A549 (cell line): ENCODE data around the gene PPP1R2C. TPM values are rescaled to one million over a fixed set of nuclear protein-coding genes. Genes with fewer than 3 reads are reported as not detected.

Experiments used
- ATAC-seq, 2 experiments: fragments of 200-7000 bp in 1 of 2; fragments of >200 bp in 1 of 2; cut with Nextera tagmentation in 1 of 2; cut with Tn5 transposase in 1 of 2; 3 replicates each; pipeline versions ENCODE4 v1.8.0 to v1.9.1; 2018 to 2020; ENCODE audit warnings: mild to moderate bottlenecking in 1 of 2, moderate library complexity in 1 of 2
- CTCF ChIA-PET: fragments of 300-600 bp; sonication (Branson Sonifier 250); formaldehyde crosslinking; extraction: SDS; loops from one replicate; lab custom pipeline; 2021; ENCODE audit warnings: antibody characterized with exemption, inconsistent platforms; lab: Yijun Ruan, JAX
- POLR2A ChIA-PET: fragments of 350-600 bp; formaldehyde crosslinking; extraction: SDS; loops from one replicate; lab custom pipeline; 2021; ENCODE audit warnings: antibody characterized with exemption, inconsistent platforms; lab: Yijun Ruan, JAX
- DNase-seq, 2 experiments: peaks; one replicate each; pipeline versions ENCODE4 v3.0.0 to v3.0.0-alpha.2; 2011 to 2016; ENCODE audit warnings: low read depth in 1 of 2, low spot score in 1 of 2
- FAIRE-seq: peaks from 2 replicates; lab custom pipeline; 2011; peaks lifted over from hg19 to GRCh38; lab: Jason Lieb, UNC
- H3K27ac ChIP-seq, 2 experiments: fragments of >200 bp; sonication (Bioruptor Twin); formaldehyde crosslinking; 3 replicates each; pipeline ENCODE4 v1.5.1; 2016 to 2017
- H3K4me1 ChIP-seq: fragments of >200 bp; sonication (Bioruptor Twin); formaldehyde crosslinking; 3 replicates; pipeline ENCODE4 v1.6.1; 2016
- H3K4me2 ChIP-seq: fragments of >200 bp; sonication (Bioruptor Twin); formaldehyde crosslinking; 3 replicates; pipeline ENCODE4 v1.6.1; 2016
- H3K4me3 ChIP-seq: fragments of >200 bp; sonication (Bioruptor Twin); formaldehyde crosslinking; 3 replicates; pipeline ENCODE4 v1.5.1; 2016
- H3K9me3 ChIP-seq: fragments of >200 bp; sonication (Bioruptor Twin); formaldehyde crosslinking; 3 replicates; pipeline ENCODE4 v1.6.1; 2016
- BHLHE40 ChIP-seq: IDR thresholded peaks from 2 replicates; pipeline ENCODE4 v1.6.1; 2012; ENCODE audit warnings: low read depth, low read length, inconsistent platforms
- CBX8 ChIP-seq: fragments of 200-600 bp; sonication (generic); IDR thresholded peaks from 2 replicates; pipeline ENCODE4 v1.6.1; 2016
- CEBPB ChIP-seq, 2 experiments: fragments of >200 bp in 1 of 2; sonication (Bioruptor Twin) in 1 of 2; formaldehyde crosslinking in 1 of 2; IDR thresholded peaks; 2 replicates each; pipeline ENCODE4 v1.6.1; 2012 to 2016
- CHD2 ChIP-seq: fragments of 150-350 bp; IDR thresholded peaks from 2 replicates; pipeline ENCODE4 v1.6.1; 2014; ENCODE audit warnings: low read length; ENCODE audit not compliant: partially characterized antibody
- CHD4 ChIP-seq: fragments of 200-600 bp; sonication (generic); IDR thresholded peaks from 2 replicates; pipeline ENCODE4 v1.6.1; 2016; ENCODE audit warnings: antibody characterized with exemption, mild to moderate bottlenecking, borderline replicate concordance
- EHF ChIP-seq: fragments of 250-450 bp; sonication (Bioruptor Pico); IDR thresholded peaks from 2 replicates; pipeline ENCODE4 v1.5.0; 2020; ENCODE audit warnings: mild to moderate bottlenecking
- FOSB ChIP-seq: fragments of 250-450 bp; sonication (Bioruptor Pico); IDR thresholded peaks from 2 replicates; pipeline ENCODE4 v1.5.0; 2020; ENCODE audit warnings: mild to moderate bottlenecking, moderate library complexity
- FOSL2 ChIP-seq, 2 experiments: fragments of 450-650 bp in 1 of 2; fragments of >200 bp in 1 of 2; sonication (Bioruptor Twin) in 1 of 2; formaldehyde crosslinking; IDR thresholded peaks; 2 replicates each; pipeline versions ENCODE4 v1.5.0 to v1.6.1; 2016 to 2020; ENCODE audit warnings: mild to moderate bottlenecking in 1 of 2, moderate library complexity in 1 of 2
- FOXS1 ChIP-seq: fragments of 250-450 bp; sonication (Bioruptor Pico); IDR thresholded peaks from 2 replicates; pipeline ENCODE4 v1.5.0; 2020; ENCODE audit warnings: mild to moderate bottlenecking, moderate library complexity
- GATA3 ChIP-seq: IDR thresholded peaks from 2 replicates; pipeline ENCODE4 v1.6.1; 2012; ENCODE audit warnings: borderline replicate concordance
- HOXA7 ChIP-seq: fragments of 250-450 bp; sonication (Bioruptor Pico); IDR thresholded peaks from 2 replicates; pipeline ENCODE4 v1.5.0; 2020; ENCODE audit warnings: mild to moderate bottlenecking, moderate library complexity
- JUN ChIP-seq, 2 experiments: fragments of >200 bp; sonication (Bioruptor Twin); formaldehyde crosslinking; IDR thresholded peaks; 2 replicates in 1 of 2; 3 replicates in 1 of 2; pipeline ENCODE4 v1.6.1; 2016 to 2017
- KDM1A ChIP-seq: fragments of 200-600 bp; sonication (generic); IDR thresholded peaks from 2 replicates; pipeline ENCODE4 v1.6.1; 2016; ENCODE audit warnings: low read depth, mild to moderate bottlenecking
- KDM5A ChIP-seq: fragments of 200-600 bp; sonication (generic); IDR thresholded peaks from 2 replicates; pipeline ENCODE4 v1.6.1; 2016; ENCODE audit warnings: antibody characterized with exemption, mild to moderate bottlenecking
- MAZ ChIP-seq: fragments of 150-350 bp; IDR thresholded peaks from 2 replicates; pipeline ENCODE4 v1.6.1; 2014; ENCODE audit warnings: antibody characterized with exemption, low read depth, low read length, borderline replicate concordance
- MYC ChIP-seq: IDR thresholded peaks from 2 replicates; pipeline ENCODE4 v1.6.1; 2012; ENCODE audit warnings: mild to moderate bottlenecking, inconsistent platforms, low read length, improper control_type of control experiment, borderline replicate concordance
- NPAS2 ChIP-seq: fragments of 250-450 bp; sonication (Bioruptor Pico); IDR thresholded peaks from 2 replicates; pipeline ENCODE4 v1.8.0; 2022; ENCODE audit warnings: mild to moderate bottlenecking, moderate library complexity, borderline replicate concordance
- NR3C1 ChIP-seq: fragments of >200 bp; sonication (Bioruptor Twin); formaldehyde crosslinking; IDR thresholded peaks from 3 replicates; pipeline ENCODE4 v1.6.1; 2017
- PHF8 ChIP-seq: fragments of 200-600 bp; sonication (generic); IDR thresholded peaks from 2 replicates; pipeline ENCODE4 v1.6.1; 2016; ENCODE audit warnings: low read depth, mild to moderate bottlenecking, antibody characterized with exemption, moderate library complexity, borderline replicate concordance
- POLR2A ChIP-seq: IDR thresholded peaks from 2 replicates; pipeline ENCODE4 v1.6.1; 2012; ENCODE audit warnings: mild to moderate bottlenecking, low read length
- RARB ChIP-seq: fragments of 250-450 bp; sonication (Bioruptor Pico); IDR thresholded peaks from 2 replicates; pipeline ENCODE4 v1.8.0; 2021; ENCODE audit warnings: mild to moderate bottlenecking, moderate library complexity
- SMC3 ChIP-seq: fragments of >200 bp; sonication (Bioruptor Twin); formaldehyde crosslinking; IDR thresholded peaks from 3 replicates; pipeline ENCODE4 v1.6.1; 2018; ENCODE audit warnings: inconsistent platforms
- TP53 ChIP-seq: fragments of 250-450 bp; sonication (Bioruptor Pico); IDR thresholded peaks from 2 replicates; pipeline ENCODE4 v1.5.0; 2021; ENCODE audit warnings: mild to moderate bottlenecking, moderate library complexity
- ZFP36 ChIP-seq: fragments of 450-650 bp; IDR thresholded peaks from 2 replicates; pipeline ENCODE4 v1.6.1; 2014; ENCODE audit warnings: borderline replicate concordance; ENCODE audit not compliant: partially characterized antibody
- ZNF302 ChIP-seq: fragments of 250-450 bp; sonication (Bioruptor Pico); IDR thresholded peaks from 2 replicates; pipeline ENCODE4 v1.9.0; 2021; ENCODE audit warnings: inconsistent platforms, mild to moderate bottlenecking, moderate library complexity
- WGBS: methylation state at CpG from one replicate; pipeline ENCODE4 v1.1.6; 2017; ENCODE audit errors: missing lambda C conversion rate; 5-methylcytosine and 5-hydroxymethylcytosine counted together
- polyA plus RNA-seq, 4 experiments: library from polyadenylated mRNA; depleted of rRNA in 3 of 4; stranded (reverse); fragments of >200 nt; fragmentation: RNase III in 1 of 4; extraction: RNeasy Plus Mini Kit Qiagen cat#74134 plus additional on column Dnase treatment in 1 of 4; gene quantifications; 2 replicates in 3 of 4; 3 replicates in 1 of 4; pipeline ENCODE4 v1.2.3, GENCODE V29; 2011 to 2017
- TF ChIP-seq, protein P1 (sequence below): fragments of 250-450 bp; sonication (Bioruptor Pico); IDR thresholded peaks from 2 replicates; pipeline ENCODE4 v1.5.0; 2021; ENCODE audit warnings: mild to moderate bottlenecking, moderate library complexity, borderline replicate concordance
- TF ChIP-seq, protein P2 (sequence below): IDR thresholded peaks from 2 replicates; pipeline ENCODE4 v1.6.1; 2012; ENCODE audit warnings: low read depth, borderline replicate concordance
- TF ChIP-seq, protein P3 (sequence below): IDR thresholded peaks from 2 replicates; pipeline ENCODE4 v1.6.1; 2012
- TF ChIP-seq, protein P4 (sequence below): fragments of 250-450 bp; sonication (Bioruptor Pico); IDR thresholded peaks from 2 replicates; pipeline ENCODE4 v1.5.0; 2020; ENCODE audit warnings: low read depth, mild to moderate bottlenecking, moderate library complexity

The PPP1R2C gene
- polyA plus RNA-seq, 2 of the 4 experiments (the other 2 are of a cell fraction), result not detected

DNA sequence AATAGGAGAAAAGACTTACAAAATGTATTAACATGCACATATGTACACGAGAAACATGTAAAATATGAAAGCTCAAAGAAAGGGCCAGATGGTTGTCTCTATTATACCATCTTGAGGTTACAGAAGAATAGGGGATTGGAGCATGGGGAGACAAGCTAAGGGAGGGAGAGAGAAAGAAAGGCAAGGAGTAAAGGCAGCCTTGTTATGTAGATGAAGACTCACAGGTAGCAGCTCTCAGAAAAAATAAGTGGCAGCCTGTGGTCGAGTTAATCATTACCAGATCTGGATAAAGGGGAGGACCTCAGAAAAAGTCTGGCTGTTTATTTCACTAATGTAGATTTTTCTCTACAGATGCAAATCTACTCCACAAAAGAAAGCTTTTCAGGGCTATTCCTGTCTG lies 26.6 kb upstream of the PPP1R2C start:
- 4% methylated on average over 2 of the region's 2 CpGs for WGBS
- Histone ChIP-seq H3K4me1 (no peaks in the 10 kb centered on the region), H3K4me2 (no peak overlapping the region), H3K27ac (no peak overlapping the region), H3K4me3 (no peak overlapping the region), H3K9me3 (no peaks in the 10 kb centered on the region)
- ChIA-PET CTCF (no interaction called here), POLR2A (no interaction called here)
- FAIRE-seq, result peak; percentile 65
- no peak for DNase-seq
- TF ChIP-seq NPAS2 (CRISPR knock-in tag) (no peak), EHF (CRISPR knock-in tag) (no peak), RARB (no peak), FOSB (CRISPR knock-in tag) (no peak), KDM1A (no peak), CBX8 (no peak), TP53 (CRISPR knock-in tag) (no peak), JUN (IDR thresholded peaks at IDR 0.05) (no peak), CHD2 (no peak), POLR2A (no peak), HOXA7 (no peak), NR3C1 (no peak), ZNF302 (no peak)
- TF ChIP-seq, protein P1, sequence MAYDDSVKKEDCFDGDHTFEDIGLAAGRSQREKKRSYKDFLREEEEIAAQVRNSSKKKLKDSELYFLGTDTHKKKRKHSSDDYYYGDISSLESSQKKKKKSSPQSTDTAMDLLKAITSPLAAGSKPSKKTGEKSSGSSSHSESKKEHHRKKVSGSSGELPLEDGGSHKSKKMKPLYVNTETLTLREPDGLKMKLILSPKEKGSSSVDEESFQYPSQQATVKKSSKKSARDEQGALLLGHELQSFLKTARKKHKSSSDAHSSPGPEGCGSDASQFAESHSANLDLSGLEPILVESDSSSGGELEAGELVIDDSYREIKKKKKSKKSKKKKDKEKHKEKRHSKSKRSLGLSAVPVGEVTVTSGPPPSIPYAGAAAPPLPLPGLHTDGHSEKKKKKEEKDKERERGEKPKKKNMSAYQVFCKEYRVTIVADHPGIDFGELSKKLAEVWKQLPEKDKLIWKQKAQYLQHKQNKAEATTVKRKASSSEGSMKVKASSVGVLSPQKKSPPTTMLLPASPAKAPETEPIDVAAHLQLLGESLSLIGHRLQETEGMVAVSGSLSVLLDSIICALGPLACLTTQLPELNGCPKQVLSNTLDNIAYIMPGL (CRISPR knock-in tag), result no peak
- TF ChIP-seq, protein P2, sequence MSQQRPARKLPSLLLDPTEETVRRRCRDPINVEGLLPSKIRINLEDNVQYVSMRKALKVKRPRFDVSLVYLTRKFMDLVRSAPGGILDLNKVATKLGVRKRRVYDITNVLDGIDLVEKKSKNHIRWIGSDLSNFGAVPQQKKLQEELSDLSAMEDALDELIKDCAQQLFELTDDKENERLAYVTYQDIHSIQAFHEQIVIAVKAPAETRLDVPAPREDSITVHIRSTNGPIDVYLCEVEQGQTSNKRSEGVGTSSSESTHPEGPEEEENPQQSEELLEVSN, result no peak
- TF ChIP-seq, protein P3, sequence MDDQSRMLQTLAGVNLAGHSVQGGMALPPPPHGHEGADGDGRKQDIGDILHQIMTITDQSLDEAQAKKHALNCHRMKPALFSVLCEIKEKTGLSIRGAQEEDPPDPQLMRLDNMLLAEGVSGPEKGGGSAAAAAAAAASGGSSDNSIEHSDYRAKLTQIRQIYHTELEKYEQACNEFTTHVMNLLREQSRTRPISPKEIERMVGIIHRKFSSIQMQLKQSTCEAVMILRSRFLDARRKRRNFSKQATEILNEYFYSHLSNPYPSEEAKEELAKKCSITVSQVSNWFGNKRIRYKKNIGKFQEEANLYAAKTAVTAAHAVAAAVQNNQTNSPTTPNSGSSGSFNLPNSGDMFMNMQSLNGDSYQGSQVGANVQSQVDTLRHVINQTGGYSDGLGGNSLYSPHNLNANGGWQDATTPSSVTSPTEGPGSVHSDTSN, result no peak
- ATAC-seq, result no peak

DNA sequence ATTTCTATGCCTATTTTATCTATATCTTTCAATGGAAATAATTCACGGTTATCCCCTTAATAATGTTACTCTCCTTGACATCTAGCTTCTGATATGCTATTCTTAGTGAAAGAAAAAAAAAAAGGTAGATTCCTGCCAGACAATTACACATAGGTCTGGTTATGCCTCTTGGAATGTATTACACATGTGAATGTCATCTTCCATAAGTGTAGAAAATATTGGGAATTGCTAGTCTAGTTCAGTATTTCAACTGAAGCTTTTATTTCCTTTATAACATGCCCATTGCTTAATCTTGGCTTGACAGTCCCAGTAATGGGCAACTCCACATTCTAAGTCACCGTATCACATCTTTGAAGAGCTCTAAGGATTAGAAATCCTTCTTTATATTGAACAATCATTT lies 25.4 kb upstream of the PPP1R2C start:
- H3K4me2 ChIP-seq, result no peak overlapping the region
- POLR2A ChIA-PET, result no interaction called here
- no peaks in the 10 kb centered on the region for H3K4me1 ChIP-seq
- ATAC-seq (no peak), FAIRE-seq (no peak)
- H3K9me3 ChIP-seq, result no peaks in the 10 kb centered on the region
- no peak overlapping the region for H3K4me3 ChIP-seq
- H3K27ac ChIP-seq, result no peak overlapping the region
- TF ChIP-seq MYC (no peak), MAZ (no peak), POLR2A (no peak), BHLHE40 (no peak), PHF8 (no peak)
- TF ChIP-seq, all 56 proteins: peak for 0
- DNase-seq, result no peak
- 14% methylated on average over 2 of the region's 2 CpGs for WGBS
- CTCF ChIA-PET, result no interaction called here

DNA sequence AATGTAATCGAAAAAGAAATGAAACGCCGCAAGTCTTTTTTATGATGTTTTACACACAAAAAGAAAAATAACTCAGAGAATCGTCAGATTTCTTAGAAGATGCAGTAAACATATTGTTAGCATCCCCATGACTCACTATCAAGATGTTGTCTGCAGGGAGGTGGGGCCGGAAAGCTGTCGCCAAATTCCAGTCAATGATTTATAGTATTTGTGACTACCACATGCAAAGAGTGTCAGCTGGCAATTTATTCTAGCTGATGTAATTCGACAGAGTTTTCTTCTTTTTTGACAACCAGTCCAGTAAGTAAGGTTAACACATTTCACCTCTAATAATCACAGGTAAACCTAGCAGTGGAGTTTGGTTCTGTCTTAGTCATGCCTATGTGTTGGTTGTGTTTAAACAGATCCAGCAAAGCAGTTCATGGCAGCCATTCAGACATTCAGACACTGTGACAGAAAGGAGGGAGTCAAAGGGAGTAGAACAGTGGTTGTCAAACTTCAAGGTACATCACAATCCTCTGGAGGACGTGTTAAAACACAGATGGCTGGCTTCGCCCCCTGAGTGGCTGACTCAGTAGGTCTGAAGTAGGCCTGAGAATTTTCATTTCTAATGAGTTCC lies 19.8 kb upstream of the PPP1R2C start:
- CTCF ChIA-PET, result no interaction called here
- POLR2A ChIA-PET, result no interaction called here
- Histone ChIP-seq H3K27ac (no peak overlapping the region), H3K9me3 (no peaks in the 10 kb centered on the region), H3K4me3 (no peak overlapping the region), H3K4me1 (no peaks in the 10 kb centered on the region), H3K4me2 (no peak overlapping the region)
- peak in 1 of 2 experiments; percentile 22 for DNase-seq
- no peak for ATAC-seq
- 36% methylated on average over 9 of the region's 9 CpGs for WGBS
- TF ChIP-seq CHD4, result no peak
- TF ChIP-seq CHD2, result no peak
- no peak for TF ChIP-seq CEBPB (IDR thresholded peaks at IDR 0.05)
- TF ChIP-seq, protein P4, sequence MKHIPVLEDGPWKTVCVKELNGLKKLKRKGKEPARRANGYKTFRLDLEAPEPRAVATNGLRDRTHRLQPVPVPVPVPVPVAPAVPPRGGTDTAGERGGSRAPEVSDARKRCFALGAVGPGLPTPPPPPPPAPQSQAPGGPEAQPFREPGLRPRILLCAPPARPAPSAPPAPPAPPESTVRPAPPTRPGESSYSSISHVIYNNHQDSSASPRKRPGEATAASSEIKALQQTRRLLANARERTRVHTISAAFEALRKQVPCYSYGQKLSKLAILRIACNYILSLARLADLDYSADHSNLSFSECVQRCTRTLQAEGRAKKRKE, result no peak
- no peak for TF ChIP-seq FOXS1 (CRISPR knock-in tag)
- TF ChIP-seq GATA3, result no peak
- TF ChIP-seq FOSL2 (IDR thresholded peaks at IDR 0.05), result no peak
- no peak for TF ChIP-seq FOSL2 (CRISPR knock-in tag; IDR thresholded peaks at IDR 0.05)
- TF ChIP-seq ZFP36, result no peak
- TF ChIP-seq KDM5A, result no peak
- TF ChIP-seq SMC3, result no peak
- TF ChIP-seq KDM1A, result no peak
- TF ChIP-seq TP53 (CRISPR knock-in tag), result no peak
- no peak for FAIRE-seq
